Heart right ventricle (tissue), 16 donors: Measurements from ENCODE around the gene CCDC85C. TPM values are rescaled to one million over a fixed set of nuclear protein-coding genes. Genes with fewer than 3 reads are reported as not detected.
"Not testable (repeated sequence)": the region's sequence is repeated elsewhere in the genome, so short reads cannot be mapped to it uniquely, and the experiment has no call there.

Source experiments
- ATAC-seq, 8 donors: fragments of 200-7000 bp; cut with Tn5 transposase; one replicate each; pipeline ENCODE4 v1.9.1; 2020; ENCODE audit warnings: mild to moderate bottlenecking in 8 of 8, moderate library complexity in 8 of 8, moderate number of reproducible peaks in 1 of 8
- DNase-seq, 2 donors: peaks; one replicate each; pipeline ENCODE4 v3.0.0-alpha.2; 2020
- H3K27ac ChIP-seq, 10 donors: fragments of 200-600 bp; sonication (generic) in 2 of 10; one replicate each; pipeline versions ENCODE4 v1.5.0 to v1.8.0; 2020 to 2022; ENCODE audit warnings: mild to moderate bottlenecking in 3 of 10
- H3K27me3 ChIP-seq, 7 donors: fragments of 200-600 bp; one replicate each; pipeline ENCODE4 v1.8.0; 2021 to 2022; ENCODE audit warnings: mild to moderate bottlenecking in 2 of 7
- H3K36me3 ChIP-seq, 9 donors: fragments of 200-600 bp; sonication (generic) in 1 of 9; one replicate each; pipeline versions ENCODE4 v1.5.0 to v1.8.0; 2020 to 2022; ENCODE audit warnings: mild to moderate bottlenecking in 2 of 9
- H3K4me1 ChIP-seq, 9 donors: fragments of 200-600 bp; sonication (generic) in 1 of 9; one replicate each; pipeline versions ENCODE4 v1.5.0 to v1.8.0; 2020 to 2022; ENCODE audit warnings: mild to moderate bottlenecking in 4 of 9
- H3K4me3 ChIP-seq, 10 donors: fragments of 200-600 bp; sonication (generic) in 2 of 10; one replicate each; pipeline versions ENCODE4 v1.5.0 to v1.8.0; 2020 to 2022; ENCODE audit warnings: mild to moderate bottlenecking in 7 of 10, moderate library complexity in 2 of 10
- H3K9me3 ChIP-seq, 11 donors: fragments of 200-600 bp in 10 of 11; sonication (generic) in 2 of 11; one replicate each; pipeline versions ENCODE4 v1.5.0 to v1.8.0; 2013 to 2022; ENCODE audit warnings: mild to moderate bottlenecking in 2 of 11, control low read depth in 1 of 11, moderate library complexity in 1 of 11
- CTCF ChIP-seq, 9 donors: fragments of 200-600 bp; sonication (generic) in 2 of 9; IDR thresholded peaks; one replicate each; pipeline versions ENCODE4 v1.5.0 to v1.8.0; 2021 to 2022; ENCODE audit warnings: antibody characterized with exemption in 9 of 9, mild to moderate bottlenecking in 5 of 9, moderate library complexity in 1 of 9
- WGBS, 2 donors: extraction: QIAGEN DNeasy Blood & Tissue Kit; methylation state at CpG; one replicate each; pipeline ENCODE4 v1.1.7; 2013; ENCODE audit warnings: inconsistent platforms in 1 of 2; 5-methylcytosine and 5-hydroxymethylcytosine counted together
- intact Hi-C, 10 donors: fragments of 100-400 bp; cut with DNase I; formaldehyde crosslinking; loops; one replicate each; pipeline versions ENCODE4 v1.11.1 to v1.14.2; 2022
- polyA plus RNA-seq, 2 donors: library from polyadenylated mRNA; stranded (reverse); fragments of 200-250 nt; gene quantifications; one replicate each; pipeline ENCODE4 v1.2.3, GENCODE V29; 2013
- total RNA-seq, 10 donors: library from RNA; stranded (reverse); fragmentation: NEBNext Ultra II Directional in 3 of 10; extraction: Animal tissue kit (Norgen Biotek cat#: 25700) in 3 of 10; gene quantifications; one replicate each; pipeline versions ENCODE4 v1.2.1 to v1.2.4, GENCODE V29; 2021 to 2023
- donor health status: Arrhythmogenic right ventricular cardiomyopathy.
- donor health status: ischemic (EF 13 %, LVEDD 7.1; RV severe dilation, severe dysfunction).
- donor health status: healthy with polysubstance abuse.
- donor health status: DM: no; HTN: yes; CAD: no.
- donor health status: DM: no; HTN: no; CAD: no.
- donor health status: ischemic (EF 25% LVEDD 6.9; RV normal size, moderate dysfunction).
- donor health status: ischemic (EF 25% LVEDD 5.7; RV mildly dilated, moderate dysfunction).
- donor health status: healthy.
- donor health status: DM: yes; HTN: yes; CAD: no.
- donor health status: Ischemic cardiomyopathy.
- donor health status: ischemic (EF 35%, LVEDD 5.7; RV mildly dilated, moderate dysfunction).
- donor health status: nonischemic (EF 11% LVEDD 7.7; RV severe dilation, severe dysfunction).
- donor health status: DM: yes; HTN: yes; CAD: no.
- donor health status: PGD.
- donor health status: ischemic (EF 29% LVEDD 5.4; RV normal size, mild dysfunction).
- donor health status: nonischemic (EF 23%, LVEDD 6.1; RV moderate dilation, normal function).

Gene CCDC85C
- total and polyA plus RNA-seq, 12 donors = 9.0 to 50.2 (median 31.5) TPM

GRCh38 chr14:99643343-99643742, 39.3 kb upstream of the CCDC85C start:
- intact Hi-C loops = no loop called here
- no peak for DNase-seq
- 55 to 66% methylated on average over 6 of the region's 6 CpGs for whole genome bisulfite sequencing, 2 donors

GRCh38 chr14:99642771-99643170, 38.8 kb upstream of the CCDC85C start:
- H3K27ac ChIP-seq, H3K9me3 ChIP-seq, DNase-seq, ATAC-seq, H3K36me3 ChIP-seq, H3K4me3 ChIP-seq, intact Hi-C loops: not testable (repeated sequence)
- H3K27me3 ChIP-seq = peaks cover 0 to 21% (median 0%) of the 10 kb centered on the region in 7 donors
- H3K4me1 ChIP-seq = peaks cover 0 to 17% (median 5%) of the 10 kb centered on the region in 9 donors
- 95 to 96% methylated on average over 5 of the region's 5 CpGs for WGBS, 2 donors

More at GRCh38 chr14:99643343-99643742, 39.3 kb upstream of the CCDC85C start:
- Histone ChIP-seq H3K4me1 (peaks cover 0 to 17% (median 5%) of the 10 kb centered on the region in 9 donors), H3K27ac (no peak overlapping the region), H3K4me3 (no peak overlapping the region), H3K9me3 (no peaks in the 10 kb centered on the region), H3K27me3 (peaks cover 0 to 21% (median 0%) of the 10 kb centered on the region in 7 donors), H3K36me3 (no peaks in the 10 kb centered on the region)
- no peak for ATAC-seq
- no peak for TF ChIP-seq CTCF (IDR thresholded peaks at IDR 0.05)

- WGBS, 2 donors = 92 to 95% methylated on average over 7 of the region's 7 CpGs
- intact Hi-C loops = no loop called here
- ATAC-seq = no peak
- H3K27me3 ChIP-seq = no peaks in the 10 kb centered on the region
- H3K27ac ChIP-seq = no peak overlapping the region
- H3K4me3 ChIP-seq = no peak overlapping the region
- no peaks in the 10 kb centered on the region for H3K9me3 ChIP-seq
- TF ChIP-seq CTCF (IDR thresholded peaks at IDR 0.05) = no peak
- H3K36me3 ChIP-seq = no peaks in the 10 kb centered on the region
- DNase-seq = no peak
- no peaks in the 10 kb centered on the region for H3K4me1 ChIP-seq
Observed at GRCh38 chr14:99637624-99638023, 33.6 kb upstream of the CCDC85C start.

- WGBS, 2 donors = 82% methylated on average over 5 of the region's 5 CpGs
- no peaks in the 10 kb centered on the region for H3K27me3 ChIP-seq
- no peak overlapping the region for H3K4me3 ChIP-seq
- no peaks in the 10 kb centered on the region for H3K4me1 ChIP-seq
- H3K27ac ChIP-seq = no peak overlapping the region
- intact Hi-C loops = no loop called here
- DNase-seq = no peak
- H3K36me3 ChIP-seq = no peaks in the 10 kb centered on the region
- TF ChIP-seq CTCF (IDR thresholded peaks at IDR 0.05) = no peak
- H3K9me3 ChIP-seq = no peaks in the 10 kb centered on the region
- ATAC-seq = no peak
Observed at GRCh38 chr14:99636487-99636886, 32.5 kb upstream of the CCDC85C start.

GRCh38 chr14:99635116-99635515, 31.1 kb upstream of the CCDC85C start:
- Histone ChIP-seq H3K4me3 (no peak overlapping the region), H3K9me3 (no peaks in the 10 kb centered on the region), H3K27ac (no peak overlapping the region), H3K27me3 (no peaks in the 10 kb centered on the region), H3K4me1 (no peaks in the 10 kb centered on the region), H3K36me3 (no peaks in the 10 kb centered on the region)
- intact Hi-C loops = no loop called here
- 84% methylated on average over 8 of the region's 8 CpGs for WGBS, 2 donors
- DNase-seq = no peak
- ATAC-seq = no peak
- TF ChIP-seq CTCF (IDR thresholded peaks at IDR 0.05) = no peak
